Mucosa of rectum (tissue), 2 donors: ENCODE results near the gene PNPLA6.

Experiments used
- H3K27ac ChIP-seq, 2 donors: one replicate each; pipeline ENCODE4 v1.7.0; 2013; ENCODE audit warnings: inconsistent platforms in 2 of 2, low read depth in 2 of 2, low read length in 2 of 2
- H3K27me3 ChIP-seq, 2 donors: one replicate each; pipeline ENCODE4 v1.7.0; 2013; ENCODE audit warnings: low read length in 2 of 2; ENCODE audit not compliant: control insufficient read depth in 2 of 2, insufficient read depth in 2 of 2
- H3K36me3 ChIP-seq, 2 donors: one replicate each; pipeline ENCODE4 v1.7.0; 2013; ENCODE audit warnings: low read length in 2 of 2; ENCODE audit not compliant: control insufficient read depth in 2 of 2, insufficient read depth in 2 of 2
- H3K4me1 ChIP-seq, 2 donors: one replicate each; pipeline ENCODE4 v1.7.0; 2013; ENCODE audit warnings: low read length in 2 of 2, mild to moderate bottlenecking in 1 of 2; ENCODE audit not compliant: control insufficient read depth in 2 of 2, insufficient read depth in 2 of 2
- H3K4me3 ChIP-seq, 2 donors: one replicate each; pipeline ENCODE4 v1.7.0; 2013; ENCODE audit warnings: low read length in 2 of 2
- H3K9ac ChIP-seq, 2 donors: one replicate each; pipeline ENCODE4 v1.7.0; 2013; ENCODE audit warnings: low read length in 2 of 2, low read depth in 1 of 2, mild to moderate bottlenecking in 1 of 2
- H3K9me3 ChIP-seq, 2 donors: one replicate each; pipeline ENCODE4 v1.7.0; 2013; ENCODE audit warnings: low read length in 2 of 2; ENCODE audit not compliant: control insufficient read depth in 2 of 2
- donor health status: healthy.
- donor health status: Normal muscosa, but diverticular disease.

Gene PNPLA6

DNA sequence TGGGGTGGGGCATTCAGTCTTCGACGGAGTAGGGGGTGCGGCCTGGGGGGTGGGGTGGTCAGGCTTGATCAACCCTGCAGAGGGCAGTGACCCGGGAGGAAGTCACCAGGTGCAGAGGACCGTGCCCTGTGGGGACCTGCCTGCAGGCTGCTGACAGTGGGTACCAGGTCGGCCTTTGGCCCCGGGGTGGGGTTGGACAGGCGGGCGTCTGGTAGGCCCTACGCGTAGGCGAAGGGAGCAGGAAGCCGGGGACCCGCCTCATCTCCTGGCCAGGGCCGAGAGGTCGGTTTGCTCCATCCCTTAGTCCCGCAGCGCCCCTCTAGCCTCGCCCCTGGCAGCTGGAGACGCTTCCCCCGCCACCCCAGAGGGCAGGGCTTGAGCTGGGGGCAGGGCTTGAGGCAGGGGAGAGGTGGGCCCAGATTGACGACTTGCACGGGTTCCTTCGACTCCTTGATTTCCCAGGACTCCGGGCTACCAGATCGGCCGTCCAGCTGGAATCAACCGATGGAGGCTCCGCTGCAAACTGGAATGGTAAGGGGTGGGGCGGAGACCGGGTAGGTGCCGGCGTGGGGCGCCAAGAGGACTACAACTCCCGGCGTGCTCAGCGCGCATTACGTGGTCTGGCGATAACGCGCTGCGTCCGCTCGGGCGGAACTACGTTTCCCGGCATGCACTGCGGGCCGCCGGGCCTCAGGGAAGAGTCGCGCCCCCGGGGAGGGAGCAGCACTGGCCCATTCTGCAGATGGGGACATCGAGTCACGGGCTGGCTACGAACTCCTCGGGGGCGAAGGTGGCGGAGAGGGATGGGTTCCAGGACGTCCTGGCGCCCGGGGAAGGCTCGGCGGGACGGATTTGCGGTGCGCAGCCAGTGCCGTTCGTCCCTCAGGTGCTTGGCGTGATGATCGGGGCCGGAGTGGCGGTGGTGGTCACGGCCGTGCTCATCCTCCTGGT, at the start of gene PNPLA6:
PNPLA6 (plus strand) TSS at position 671 of the 951 bp plus-strand sequence; CDS start at position 743, 72 bp downstream.
- Histone ChIP-seq H3K4me1 (peaks cover 10 to 12% of the 10 kb centered on the region in 2 donors), H3K27ac (peak within 1 kb of the TSS; percentile 85 to 95), H3K9ac (peak within 1 kb of the TSS; percentile 89 to 90), H3K36me3 (peaks cover 3 to 13% of the 10 kb centered on the region in 2 donors), H3K9me3 (no peaks in the 10 kb centered on the region), H3K4me3 (peak within 1 kb of the TSS; percentile 91 to 97), H3K27me3 (no peaks in the 10 kb centered on the region)

DNA sequence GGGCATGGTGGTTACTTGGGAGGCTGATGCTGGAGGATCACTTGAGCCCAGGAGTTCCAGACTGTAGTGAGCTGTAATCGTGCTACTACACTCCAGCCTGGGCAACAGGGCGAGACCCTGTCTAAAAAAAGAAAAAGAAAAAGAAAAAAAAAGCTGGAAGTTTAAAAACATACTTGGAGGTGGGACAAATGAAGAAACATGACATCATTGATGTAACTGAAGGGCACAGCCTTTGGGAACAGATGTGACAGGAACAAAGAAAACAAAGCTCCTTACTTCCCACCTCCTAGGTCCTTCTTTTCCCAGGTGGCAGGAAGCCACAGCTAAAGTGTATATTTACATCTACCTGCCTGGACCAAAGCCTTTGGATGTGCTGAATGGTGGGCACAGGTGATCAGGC, 48.6 kb upstream of the PNPLA6 start:
- Histone ChIP-seq H3K27me3 (no peaks in the 10 kb centered on the region), H3K27ac (no peak overlapping the region), H3K9me3 (no peaks in the 10 kb centered on the region), H3K4me3 (no peak overlapping the region), H3K9ac (no peak overlapping the region), H3K4me1 (peaks cover 15 to 23% of the 10 kb centered on the region in 2 donors), H3K36me3 (no peaks in the 10 kb centered on the region)

DNA sequence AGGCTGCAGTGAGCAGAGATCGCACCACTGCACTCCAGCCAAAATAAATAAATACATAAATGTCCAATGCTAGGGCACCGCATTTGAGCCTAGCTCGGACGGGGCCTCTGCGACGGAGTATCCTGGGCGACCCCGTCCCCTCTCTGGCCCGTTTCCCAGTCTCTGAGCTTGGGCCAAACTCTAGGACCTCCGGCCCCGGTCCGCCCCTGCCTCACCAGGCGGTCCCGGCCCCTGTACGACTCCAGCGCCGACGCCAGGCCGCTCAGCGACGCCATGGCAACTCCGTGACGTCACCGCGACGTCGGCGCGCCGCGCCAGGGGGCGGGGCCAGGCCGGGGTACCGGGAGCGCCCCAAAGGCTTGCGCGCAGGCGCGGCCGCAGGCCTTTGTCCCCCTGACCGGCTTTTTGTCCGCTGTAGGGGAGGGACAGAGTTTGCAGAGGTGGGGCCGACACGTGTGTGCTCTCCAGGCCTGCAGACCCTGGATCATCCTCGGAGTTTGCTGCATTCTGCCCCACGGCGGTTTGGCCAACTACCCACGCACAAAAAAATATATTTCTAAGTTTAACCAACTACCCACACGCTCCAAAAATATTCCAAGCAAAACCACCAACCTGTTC, 46.7 kb upstream of the PNPLA6 start, which contains the start of gene PEX11G:
PEX11G (minus strand) TSS at position 300 of the 618 bp plus-strand sequence; CDS start at position 275, 25 bp downstream.
- Histone ChIP-seq H3K27ac (peak within 1 kb of the TSS; percentile 88 to 93), H3K27me3 (no peaks in the 10 kb centered on the region)

DNA sequence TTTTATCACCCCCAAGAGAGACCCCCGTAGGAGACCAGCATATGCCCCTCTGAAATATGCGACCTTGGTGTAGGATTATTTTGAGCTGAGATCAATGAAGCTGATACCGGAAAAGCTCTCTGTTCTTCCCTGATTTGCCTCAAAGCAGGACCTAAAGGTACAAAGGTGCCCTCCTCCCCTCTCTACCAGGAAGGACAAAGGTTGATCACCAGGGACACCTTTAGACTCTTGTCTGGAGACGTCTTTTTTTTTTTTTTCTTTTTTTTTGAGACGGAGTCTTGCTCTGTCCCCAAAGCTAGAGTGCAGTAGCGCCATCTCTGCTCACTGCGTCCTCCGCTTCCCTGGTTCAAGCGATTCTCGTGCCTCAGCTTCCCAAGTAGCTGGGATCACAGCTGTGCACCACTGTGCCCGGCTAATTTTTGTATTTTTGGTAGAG, 45.9 kb upstream of the PNPLA6 start:
- H3K27me3 ChIP-seq, result no peaks in the 10 kb centered on the region
- H3K36me3 ChIP-seq, result no peaks in the 10 kb centered on the region
- H3K4me3 ChIP-seq, result peak overlapping the region; percentile 78 to 86
- H3K9me3 ChIP-seq, result no peaks in the 10 kb centered on the region
- H3K27ac ChIP-seq, result peak overlapping the region; percentile 88 to 93
- H3K9ac ChIP-seq, result peak overlapping the region in 1 of 2 donors; percentile 90
- H3K4me1 ChIP-seq, result peaks cover 6 to 12% of the 10 kb centered on the region in 2 donors

More for the DNA sequence above, 46.7 kb upstream of the PNPLA6 start, which contains the start of gene PEX11G:
- Histone ChIP-seq H3K9ac (peak within 1 kb of the TSS; percentile 90 to 92), H3K36me3 (no peaks in the 10 kb centered on the region), H3K4me3 (peak within 1 kb of the TSS; percentile 78 to 86), H3K4me1 (peaks cover 7 to 15% of the 10 kb centered on the region in 2 donors), H3K9me3 (no peaks in the 10 kb centered on the region)

DNA sequence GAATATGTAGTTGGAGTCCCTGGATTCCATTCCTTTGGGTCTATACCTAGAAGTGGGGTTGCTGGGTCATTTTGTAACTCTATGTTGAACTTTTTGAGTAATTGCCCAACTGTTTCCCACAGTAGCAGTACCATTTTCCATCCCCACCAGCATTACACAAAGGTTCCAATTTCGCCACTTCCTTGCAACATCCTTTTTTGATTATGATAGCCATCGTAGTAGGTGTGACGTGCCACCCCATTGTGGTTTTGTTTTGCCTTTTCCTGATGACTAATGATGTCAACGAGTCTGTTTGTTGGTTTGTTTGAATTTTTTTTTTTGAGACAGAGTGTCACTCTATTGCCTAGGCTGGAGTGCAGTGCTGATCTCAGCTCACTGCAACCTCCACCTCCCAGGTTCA, 43.4 kb upstream of the PNPLA6 start:
- peaks cover 6 to 12% of the 10 kb centered on the region in 2 donors for H3K4me1 ChIP-seq
- no peak overlapping the region for H3K9ac ChIP-seq
- H3K9me3 ChIP-seq, result no peaks in the 10 kb centered on the region
- no peaks in the 10 kb centered on the region for H3K36me3 ChIP-seq
- H3K27me3 ChIP-seq, result no peaks in the 10 kb centered on the region
- H3K4me3 ChIP-seq, result no peak overlapping the region
- H3K27ac ChIP-seq, result peak overlapping the region in 1 of 2 donors; percentile 9

DNA sequence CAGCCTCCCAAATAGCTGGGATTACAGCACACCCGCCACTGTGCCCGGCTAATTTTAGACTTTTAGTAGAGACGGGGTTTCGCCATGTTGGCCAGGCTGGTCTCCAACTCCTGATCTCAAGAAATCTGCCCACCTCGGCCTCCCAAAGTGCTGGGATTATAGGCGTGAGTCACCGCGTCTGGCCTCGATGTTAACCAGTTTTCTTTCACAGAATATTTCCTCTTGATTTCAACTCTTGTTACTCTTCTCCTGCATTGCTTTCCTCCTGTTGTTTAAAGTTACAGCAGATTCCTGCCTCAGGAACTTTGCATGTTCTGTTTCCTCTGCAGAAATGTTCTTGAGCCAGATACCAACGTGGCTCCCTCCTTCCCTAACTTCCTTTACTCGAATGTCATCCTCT, 43.0 kb upstream of the PNPLA6 start:
- Histone ChIP-seq H3K4me3 (no peak overlapping the region), H3K36me3 (no peaks in the 10 kb centered on the region), H3K27ac (no peak overlapping the region)

DNA sequence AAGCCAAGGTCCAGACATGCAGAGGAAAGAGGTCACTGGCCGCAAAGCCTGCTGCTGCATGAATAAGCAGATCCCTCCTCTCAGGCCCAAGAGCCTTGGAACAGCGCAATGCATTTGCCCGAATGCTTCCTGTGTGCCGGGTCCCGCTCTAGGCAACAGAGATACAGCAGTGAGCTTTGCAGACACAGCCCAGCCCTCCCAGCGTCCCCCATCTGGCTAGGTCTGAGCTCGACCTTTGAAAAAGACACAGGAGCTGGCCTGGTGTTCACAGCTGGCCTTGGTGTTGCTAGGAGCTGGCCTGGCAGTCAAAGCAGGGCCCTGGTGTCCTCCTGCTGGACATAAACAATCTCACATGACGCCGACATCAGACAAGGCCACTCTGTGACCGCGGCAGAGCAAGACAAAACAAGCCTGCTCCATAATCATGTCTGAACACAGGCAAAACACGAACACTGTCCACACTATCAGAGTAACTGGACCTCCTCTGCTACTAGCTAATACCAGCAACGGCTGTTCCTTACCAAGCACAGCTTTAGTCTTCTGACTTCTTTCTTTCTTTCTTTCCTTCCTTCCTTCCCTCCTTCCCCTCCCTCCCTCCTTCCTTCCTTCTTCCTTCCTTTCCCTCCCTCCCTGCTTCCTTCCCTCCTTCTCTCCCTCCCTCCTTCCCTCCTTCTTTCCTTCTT, 41.0 kb upstream of the PNPLA6 start:
- Histone ChIP-seq H3K9me3 (no peaks in the 10 kb centered on the region), H3K9ac (no peak overlapping the region), H3K27me3 (no peaks in the 10 kb centered on the region), H3K4me1 (peaks cover 0 to under 1% of the 10 kb centered on the region in 2 donors), H3K36me3 (no peaks in the 10 kb centered on the region), H3K4me3 (no peak overlapping the region), H3K27ac (peak overlapping the region; percentile 54 to 61)

More for the DNA sequence above, 43.0 kb upstream of the PNPLA6 start:
- no peaks in the 10 kb centered on the region for H3K9me3 ChIP-seq
- no peak overlapping the region for H3K9ac ChIP-seq
- peaks cover 6 to 12% of the 10 kb centered on the region in 2 donors for H3K4me1 ChIP-seq
- H3K27me3 ChIP-seq, result no peaks in the 10 kb centered on the region

DNA sequence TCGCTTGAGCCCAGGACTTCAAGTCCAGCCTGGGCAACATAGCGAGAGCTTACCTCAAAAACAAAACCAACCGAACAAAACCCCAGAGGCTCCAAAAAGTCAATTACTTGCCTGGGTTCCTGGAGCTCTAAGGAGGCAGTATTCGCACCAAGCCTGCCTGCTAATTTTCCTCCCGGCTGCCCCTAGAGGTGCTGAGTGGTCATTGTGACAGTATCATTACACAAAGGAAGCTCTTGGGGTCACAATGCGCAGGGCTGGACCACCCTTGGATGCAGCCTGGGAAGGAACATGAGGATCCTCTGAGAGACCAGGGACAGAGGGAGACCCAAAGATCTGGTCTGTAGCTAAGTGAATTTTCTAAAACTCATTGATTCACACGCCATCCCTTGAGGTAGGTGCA, 38.2 kb upstream of the PNPLA6 start:
- Histone ChIP-seq H3K27ac (no peak overlapping the region), H3K4me3 (no peak overlapping the region), H3K4me1 (peaks cover 0 to 6% of the 10 kb centered on the region in 2 donors), H3K27me3 (no peaks in the 10 kb centered on the region), H3K36me3 (no peaks in the 10 kb centered on the region), H3K9ac (no peak overlapping the region), H3K9me3 (no peaks in the 10 kb centered on the region)

DNA sequence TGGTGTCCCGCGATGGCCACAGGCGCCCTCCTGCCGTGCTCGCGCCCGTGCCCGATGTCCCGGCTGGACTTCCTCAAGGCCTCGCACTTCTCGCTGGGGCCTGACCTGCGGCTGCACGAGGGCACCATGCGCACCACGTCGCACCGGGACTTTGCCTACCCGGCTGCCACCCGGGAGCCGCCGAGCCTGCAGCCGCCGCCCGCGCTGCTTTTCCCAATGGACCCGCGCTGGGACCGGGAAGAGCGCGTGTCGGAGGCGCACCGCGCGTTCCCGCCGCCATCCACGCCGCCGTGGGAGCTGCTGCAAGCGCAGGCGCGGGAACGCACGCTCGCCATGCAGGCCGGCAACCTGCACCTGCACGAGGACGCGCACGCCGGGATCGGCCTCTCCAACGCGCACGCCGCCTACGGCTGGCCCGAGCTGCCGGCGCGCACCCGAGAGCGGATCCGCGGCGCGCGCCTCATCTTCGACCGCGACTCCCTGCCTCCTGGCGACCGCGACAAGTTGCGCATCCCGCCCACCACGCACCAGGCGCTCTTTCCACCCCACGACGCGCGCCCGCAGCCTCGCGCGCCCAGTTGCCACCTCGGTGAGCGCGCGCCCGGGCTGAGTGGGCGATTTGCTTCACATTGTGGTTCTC, 34.6 kb upstream of the PNPLA6 start:
- H3K27ac ChIP-seq, result no peak overlapping the region
- peaks cover 5 to 14% of the 10 kb centered on the region in 2 donors for H3K4me1 ChIP-seq
- H3K9me3 ChIP-seq, result no peaks in the 10 kb centered on the region

More for the DNA sequence above, 34.6 kb upstream of the PNPLA6 start:
- Histone ChIP-seq H3K27me3 (no peaks in the 10 kb centered on the region), H3K4me3 (peak overlapping the region; percentile 17 to 44), H3K36me3 (no peaks in the 10 kb centered on the region), H3K9ac (peak overlapping the region in 1 of 2 donors; percentile 5)
